OCI-LY1 (cell line): ENCODE measurements around the gene SCN1B.
"Not testable (repeated sequence)": the region's sequence is repeated elsewhere in the genome, so short reads cannot be mapped to it uniquely, and the experiment has no call there.

Experiments
- H2AFZ ChIP-seq: fragments of 200-600 bp; sonication (generic), shearing (Covaris generic); 2 replicates; pipeline ENCODE4 v1.6.0; 2014; ENCODE audit warnings: antibody characterized with exemption, mild to moderate bottlenecking, low read length
- H3F3A ChIP-seq: fragments of 200-600 bp; sonication (generic), shearing (Covaris generic); 2 replicates; pipeline ENCODE4 v1.6.0; 2014; ENCODE audit warnings: mild to moderate bottlenecking, antibody characterized with exemption, low read length, moderate library complexity; ENCODE audit not compliant: insufficient read depth
- H3K27ac ChIP-seq: fragments of 200-600 bp; sonication (generic); 2 replicates; pipeline ENCODE4 v1.5.1; 2014; ENCODE audit warnings: low read length, mixed run types, mild to moderate bottlenecking, low read depth; ENCODE audit not compliant: poor library complexity, severe bottlenecking
- H3K27me3 ChIP-seq: fragments of 200-600 bp; sonication (generic); 2 replicates; pipeline ENCODE4 v1.6.0; 2014; ENCODE audit warnings: antibody characterized with exemption, mild to moderate bottlenecking, low read length, moderate library complexity; ENCODE audit not compliant: insufficient read depth
- H3K36me3 ChIP-seq: fragments of 200-600 bp; sonication (generic); 2 replicates; pipeline ENCODE4 v1.6.1; 2014; ENCODE audit warnings: mild to moderate bottlenecking, antibody characterized with exemption, low read length, moderate library complexity, mixed read lengths; ENCODE audit not compliant: insufficient read depth
- H3K4me1 ChIP-seq: fragments of 200-600 bp; sonication (generic); 2 replicates; pipeline ENCODE4 v1.5.1; 2014; ENCODE audit warnings: mild to moderate bottlenecking, low read length, moderate library complexity; ENCODE audit not compliant: insufficient read depth, severe bottlenecking
- H3K4me2 ChIP-seq: fragments of 200-600 bp; sonication (generic), shearing (Covaris generic); 2 replicates; pipeline ENCODE4 v1.6.1; 2014; ENCODE audit warnings: low read length
- H3K4me3 ChIP-seq: fragments of 200-600 bp; sonication (generic); 2 replicates; pipeline ENCODE4 v1.5.1; 2014; ENCODE audit warnings: low read length, low read depth, mild to moderate bottlenecking, mixed read lengths; ENCODE audit not compliant: poor library complexity, severe bottlenecking
- H3K79me2 ChIP-seq: fragments of 200-600 bp; shearing (Covaris generic); 2 replicates; pipeline ENCODE4 v1.6.1; 2016; ENCODE audit warnings: mixed run types, low read length, mixed read lengths; ENCODE audit not compliant: insufficient read depth
- H3K9ac ChIP-seq: fragments of 200-600 bp; sonication (generic), shearing (Covaris generic); 2 replicates; pipeline ENCODE4 v1.6.1; 2014; ENCODE audit warnings: mild to moderate bottlenecking, low read length, mixed read lengths
- H3K9me2 ChIP-seq: fragments of 200-600 bp; sonication (generic), shearing (Covaris generic); 2 replicates; pipeline ENCODE4 v1.6.1; 2014; ENCODE audit warnings: low read depth, mild to moderate bottlenecking, low read length, mixed read lengths
- H3K9me3 ChIP-seq: fragments of 200-600 bp; shearing (Covaris generic); 2 replicates; pipeline ENCODE4 v1.6.1; 2014; ENCODE audit warnings: low read length, mixed read lengths
- H4K20me1 ChIP-seq: fragments of 200-600 bp; sonication (generic), shearing (Covaris generic); 2 replicates; pipeline ENCODE4 v1.6.0; 2016; ENCODE audit warnings: mild to moderate bottlenecking, low read length; ENCODE audit not compliant: insufficient read depth
- EZH2 ChIP-seq: fragments of 200-600 bp; sonication (generic), shearing (Covaris generic); IDR thresholded peaks from 2 replicates; pipeline ENCODE4 v1.8.0; 2017; ENCODE audit warnings: borderline replicate concordance, mixed run types, mild to moderate bottlenecking, antibody characterized with exemption, low read length, moderate library complexity, mixed read lengths
- TF ChIP-seq, protein P1 (sequence below): fragments of 200-600 bp; sonication (generic), shearing (Covaris generic); IDR thresholded peaks from 2 replicates; pipeline ENCODE4 v1.5.1; 2017; ENCODE audit warnings: mild to moderate bottlenecking, antibody characterized with exemption, low read length, moderate library complexity, mixed read lengths

SCN1B gene

GRCh38 chr19:35049456-35049855 is 19.2 kb downstream of the SCN1B start:
- Histone ChIP-seq H3K36me3 (no peaks in the 10 kb centered on the region), H3K9me2 (no peaks in the 10 kb centered on the region), H3K4me2 (no peak overlapping the region), H4K20me1 (no peaks in the 10 kb centered on the region), H3F3A (no peaks in the 10 kb centered on the region), H3K27me3 (no peaks in the 10 kb centered on the region; the same call in 1 of the 2 replicates), H3K9ac (no peak overlapping the region), H3K79me2 (no peaks in the 10 kb centered on the region), H2AFZ (no peak overlapping the region), H3K9me3 (no peaks in the 10 kb centered on the region), H3K4me3 (no peak overlapping the region), H3K4me1 (no peaks in the 10 kb centered on the region), H3K27ac (no peak overlapping the region)
- TF ChIP-seq, protein P1, sequence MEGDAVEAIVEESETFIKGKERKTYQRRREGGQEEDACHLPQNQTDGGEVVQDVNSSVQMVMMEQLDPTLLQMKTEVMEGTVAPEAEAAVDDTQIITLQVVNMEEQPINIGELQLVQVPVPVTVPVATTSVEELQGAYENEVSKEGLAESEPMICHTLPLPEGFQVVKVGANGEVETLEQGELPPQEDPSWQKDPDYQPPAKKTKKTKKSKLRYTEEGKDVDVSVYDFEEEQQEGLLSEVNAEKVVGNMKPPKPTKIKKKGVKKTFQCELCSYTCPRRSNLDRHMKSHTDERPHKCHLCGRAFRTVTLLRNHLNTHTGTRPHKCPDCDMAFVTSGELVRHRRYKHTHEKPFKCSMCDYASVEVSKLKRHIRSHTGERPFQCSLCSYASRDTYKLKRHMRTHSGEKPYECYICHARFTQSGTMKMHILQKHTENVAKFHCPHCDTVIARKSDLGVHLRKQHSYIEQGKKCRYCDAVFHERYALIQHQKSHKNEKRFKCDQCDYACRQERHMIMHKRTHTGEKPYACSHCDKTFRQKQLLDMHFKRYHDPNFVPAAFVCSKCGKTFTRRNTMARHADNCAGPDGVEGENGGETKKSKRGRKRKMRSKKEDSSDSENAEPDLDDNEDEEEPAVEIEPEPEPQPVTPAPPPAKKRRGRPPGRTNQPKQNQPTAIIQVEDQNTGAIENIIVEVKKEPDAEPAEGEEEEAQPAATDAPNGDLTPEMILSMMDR = no peak
- no peak for TF ChIP-seq EZH2

DNA sequence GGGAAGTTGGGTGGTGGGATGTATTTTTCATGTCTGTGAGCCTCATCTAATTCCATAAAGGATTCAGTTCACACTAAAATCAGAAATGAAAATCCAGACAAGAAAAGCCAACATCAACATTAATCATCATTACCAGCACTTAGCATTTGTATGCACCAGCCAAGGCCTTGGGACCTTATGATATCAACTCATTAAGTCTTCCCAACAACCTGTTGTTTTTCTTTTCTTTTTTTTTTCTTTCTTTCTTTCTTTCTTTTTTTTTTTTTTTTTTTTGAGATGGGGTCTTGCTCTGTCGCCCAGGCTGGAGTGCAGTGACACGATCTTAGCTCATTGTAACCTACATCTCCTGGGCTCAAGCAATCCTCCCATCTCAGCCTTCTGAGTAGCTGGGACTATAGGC is 20.4 kb downstream of the SCN1B start:
- H2AFZ ChIP-seq, H3K27me3 ChIP-seq: not testable (repeated sequence)

DNA sequence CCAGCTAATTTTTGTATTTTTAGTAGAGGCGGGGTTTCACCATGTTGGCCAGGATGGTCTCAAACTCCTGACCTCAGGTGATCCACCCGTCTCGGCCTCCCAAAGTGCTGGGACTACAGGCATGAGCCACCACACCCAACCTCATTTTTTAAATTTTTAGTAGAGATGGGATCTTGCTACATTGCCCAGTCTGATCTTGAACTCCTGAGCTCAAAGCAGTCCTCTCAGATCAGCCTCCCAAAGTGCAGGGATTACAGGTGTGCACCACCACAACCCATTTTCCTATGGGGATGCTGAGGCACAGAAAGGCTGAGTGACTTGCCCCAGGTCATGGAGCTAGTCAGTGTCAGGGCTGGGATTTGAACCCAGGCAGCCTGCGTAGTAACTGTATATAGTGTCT is 21.0 kb downstream of the SCN1B start:
- H3K79me2 ChIP-seq, H2AFZ ChIP-seq, H3K9me2 ChIP-seq, H4K20me1 ChIP-seq, H3K9ac ChIP-seq, H3K27ac ChIP-seq, H3K27me3 ChIP-seq, H3K4me1 ChIP-seq, H3K9me3 ChIP-seq, H3F3A ChIP-seq, H3K4me2 ChIP-seq, H3K4me3 ChIP-seq, H3K36me3 ChIP-seq: not testable (repeated sequence)

More for the DNA sequence above, 20.4 kb downstream of the SCN1B start:
- not testable (repeated sequence) for H3K27ac ChIP-seq, H3K79me2 ChIP-seq, H3K9me3 ChIP-seq, H3K4me1 ChIP-seq, H3F3A ChIP-seq, H4K20me1 ChIP-seq, H3K9me2 ChIP-seq, H3K4me2 ChIP-seq, H3K36me3 ChIP-seq, H3K4me3 ChIP-seq, H3K9ac ChIP-seq

DNA sequence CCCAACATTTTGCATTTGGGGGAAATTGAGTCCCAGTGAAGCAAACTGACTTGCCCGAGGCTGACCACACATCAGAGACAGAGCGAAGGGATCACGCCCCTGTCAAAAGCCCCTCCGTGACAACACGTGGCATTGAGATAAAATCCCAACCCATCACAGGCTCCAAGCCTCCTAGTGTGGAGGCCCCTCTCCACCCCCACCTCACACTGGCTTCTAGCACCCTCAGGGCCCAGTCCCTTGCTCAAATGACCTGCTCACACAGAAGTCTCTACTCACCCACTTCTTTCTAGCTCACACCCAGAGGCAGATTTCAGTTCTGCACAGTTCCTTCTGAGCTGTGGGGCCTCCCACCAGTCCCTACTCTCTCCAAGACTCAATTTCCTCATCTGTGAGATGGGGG is 21.5 kb downstream of the SCN1B start:
- TF ChIP-seq, protein P1 = no peak
- no peak for TF ChIP-seq EZH2
- H3K27ac ChIP-seq = no peak overlapping the region
- no peak overlapping the region for H3K4me3 ChIP-seq
- H3K9me2 ChIP-seq = no peaks in the 10 kb centered on the region
- no peaks in the 10 kb centered on the region for H3K36me3 ChIP-seq
- H3K27me3 ChIP-seq = no peaks in the 10 kb centered on the region
- H3K9ac ChIP-seq = no peak overlapping the region
- H3K79me2 ChIP-seq = no peaks in the 10 kb centered on the region
- no peaks in the 10 kb centered on the region for H3F3A ChIP-seq
- no peak overlapping the region for H2AFZ ChIP-seq
- H3K9me3 ChIP-seq = no peaks in the 10 kb centered on the region
- no peak overlapping the region for H3K4me2 ChIP-seq
- no peaks in the 10 kb centered on the region for H4K20me1 ChIP-seq
- H3K4me1 ChIP-seq = no peaks in the 10 kb centered on the region
